GM21447 (cell line): ENCODE measurements around the gene POT1.
"Not testable (repeated sequence)": the region's sequence is repeated elsewhere in the genome, so short reads cannot be mapped to it uniquely, and the experiment has no call there.

Experiments
- ATAC-seq: cut with Tn5 transposase; IDR thresholded peaks from one replicate; pipeline ENCODE4 v1.9.1; 2021; ENCODE audit not compliant: unreplicated experiment

POT1 gene

GRCh38 chr7:124929467-124930172 is at the start of gene POT1:
Gene POT1, minus strand, starts transcription at chr7:124929825. Its CDS starts 32,652 bp downstream, at chr7:124897173.
- peak; percentile 100 for ATAC-seq

- not testable (repeated sequence) for ATAC-seq
These were observed 45.5 kb upstream of the POT1 start for GRCh38 chr7:124975131-124975530.

- ATAC-seq, result no peak
These were observed 35.9 kb upstream of the POT1 start for GRCh38 chr7:124965553-124965952.

- ATAC-seq, result no peak
These were observed 30.1 kb upstream of the POT1 start for GRCh38 chr7:124959676-124960075.

- ATAC-seq, result not testable (repeated sequence)
These were observed 28.3 kb upstream of the POT1 start for GRCh38 chr7:124957952-124958351.

- ATAC-seq, result no peak
These were observed 26.5 kb upstream of the POT1 start for GRCh38 chr7:124956160-124956559.

- ATAC-seq, result no peak
These were observed 25.2 kb upstream of the POT1 start for GRCh38 chr7:124954790-124955189.

GRCh38 chr7:124945680-124946079 is 16.1 kb upstream of the POT1 start:
- no peak for ATAC-seq

- ATAC-seq, result no peak
These were observed 13.8 kb upstream of the POT1 start for GRCh38 chr7:124943472-124943871.

GRCh38 chr7:124942399-124942798 is 12.8 kb upstream of the POT1 start:
- no peak for ATAC-seq

- no peak for ATAC-seq
These were observed 10.7 kb upstream of the POT1 start for GRCh38 chr7:124940306-124940705.

- ATAC-seq, result no peak
These were observed 8.5 kb upstream of the POT1 start for GRCh38 chr7:124938128-124938527.

- no peak for ATAC-seq
These were observed 7.5 kb upstream of the POT1 start for GRCh38 chr7:124937076-124937475.

GRCh38 chr7:124934841-124935240 is 5.2 kb upstream of the POT1 start:
- no peak for ATAC-seq

- ATAC-seq, result no peak
These were observed 1.3 kb upstream of the POT1 start for GRCh38 chr7:124930655-124931597.

- no peak for ATAC-seq
These were observed 573 bp upstream of the POT1 start for GRCh38 chr7:124930173-124930623.

GRCh38 chr7:124924906-124925305 is 4.7 kb downstream of the POT1 start:
- no peak for ATAC-seq

GRCh38 chr7:124922200-124922599 is 7.4 kb downstream of the POT1 start:
- ATAC-seq, result no peak

- no peak for ATAC-seq
These were observed 9.8 kb downstream of the POT1 start for GRCh38 chr7:124919841-124920240.

- peak; percentile 73 for ATAC-seq
These were observed 11.0 kb downstream of the POT1 start for GRCh38 chr7:124918662-124919061.

- no peak for ATAC-seq
These were observed 14.4 kb downstream of the POT1 start for GRCh38 chr7:124915242-124915641.

GRCh38 chr7:124914298-124914697 is 15.3 kb downstream of the POT1 start:
- peak; percentile 42 for ATAC-seq
